OCI-LY3 (cell line): ENCODE data around the gene IL1RL1.

Experiments used
- H2AFZ ChIP-seq: fragments of 200-600, 300-600 bp; shearing (Covaris generic); 2 replicates; pipeline ENCODE4 v1.6.0; 2014; ENCODE audit warnings: antibody characterized with exemption, low read depth, low read length
- H3K27ac ChIP-seq: fragments of 200-600, 300-600 bp; sonication (generic); 2 replicates; pipeline ENCODE4 v1.5.1; 2014; ENCODE audit warnings: mild to moderate bottlenecking, low read length, moderate library complexity, mixed read lengths
- H3K27me3 ChIP-seq: fragments of 200-600, 300-600 bp; sonication (generic); 2 replicates; pipeline ENCODE4 v1.6.1; 2014; ENCODE audit warnings: low read depth, low read length, mixed read lengths
- H3K36me3 ChIP-seq: fragments of 200-600, 300-600 bp; sonication (generic); replicated peaks from 2 replicates; pipeline ENCODE3; 2014; ENCODE audit warnings: low read depth, low read length, mixed read lengths
- H3K4me1 ChIP-seq: fragments of 300-600, 200-600 bp; sonication (generic); 2 replicates; pipeline ENCODE4 v1.6.1; 2014; ENCODE audit warnings: low read length, mixed read lengths
- H3K4me2 ChIP-seq: fragments of 200-600, 300-600 bp; sonication (generic); 2 replicates; pipeline ENCODE4 v1.6.1; 2014; ENCODE audit warnings: low read length, mixed read lengths
- H3K4me3 ChIP-seq: fragments of 300-600, 200-600 bp; sonication (generic); 2 replicates; pipeline ENCODE4 v1.5.1; 2014; ENCODE audit warnings: antibody characterized with exemption, mild to moderate bottlenecking, low read length, moderate library complexity
- H3K79me2 ChIP-seq: fragments of 300-600, 200-600 bp; shearing (Covaris generic); 2 replicates; pipeline ENCODE4 v1.6.1; 2014; ENCODE audit warnings: mild to moderate bottlenecking, low read length, mixed read lengths
- H3K9ac ChIP-seq: fragments of 300-600, 200-600 bp; shearing (Covaris generic); 2 replicates; pipeline ENCODE4 v1.6.0; 2014; ENCODE audit warnings: mild to moderate bottlenecking, low read length, moderate library complexity
- H3K9me3 ChIP-seq: fragments of 200-600, 300-600 bp; shearing (Covaris generic); 2 replicates; pipeline ENCODE4 v1.6.1; 2014; ENCODE audit warnings: low read length, mixed read lengths; ENCODE audit not compliant: insufficient read depth
- H4K20me1 ChIP-seq: fragments of 200-600, 300-600 bp; sonication (generic); 2 replicates; pipeline ENCODE4 v1.6.1; 2016; ENCODE audit warnings: low read length, mixed read lengths; ENCODE audit not compliant: insufficient read depth
- CTCF ChIP-seq: fragments of 200-600, 300-600 bp; sonication (generic); IDR thresholded peaks from 2 replicates; pipeline ENCODE4 v1.5.1; 2014; ENCODE audit warnings: antibody characterized with exemption, low read length, low read depth
- EZH2phosphoT487 ChIP-seq: fragments of 200-600 bp; shearing (Covaris generic); IDR thresholded peaks from 2 replicates; pipeline ENCODE4 v1.6.1; 2018; ENCODE audit warnings: antibody characterized with exemption, mixed run types, low read depth

Gene IL1RL1

GRCh38 chr2:102386867-102387541 lies 75.6 kb downstream of the IL1RL1 start:
- no peak overlapping the region for H3K4me2 ChIP-seq
- 0 out of 2 replicates have a peak, but pooled peaks cover 4% of the 10 kb centered on the region for H3K4me1 ChIP-seq
- H3K27ac ChIP-seq: no peak overlapping the region
- TF ChIP-seq EZH2phosphoT487 (no peak), CTCF (no peak)
- peaks cover 20% of the 10 kb centered on the region for H3K9me3 ChIP-seq
- H3K36me3 ChIP-seq: peaks cover 20% of the 10 kb centered on the region
- H3K27me3 ChIP-seq: no peaks in the 10 kb centered on the region
- no peak overlapping the region for H2AFZ ChIP-seq
- H3K4me3 ChIP-seq: no peak overlapping the region
- H3K9ac ChIP-seq: no peak overlapping the region
- H4K20me1 ChIP-seq: no peaks in the 10 kb centered on the region
- H3K79me2 ChIP-seq: no peaks in the 10 kb centered on the region

GRCh38 chr2:102387763-102388546 lies 76.6 kb downstream of the IL1RL1 start:
- H3K27ac ChIP-seq: no peak overlapping the region
- no peak overlapping the region for H2AFZ ChIP-seq
- 0 out of 2 replicates have a peak, but pooled peaks cover 4% of the 10 kb centered on the region for H3K4me1 ChIP-seq
- H3K36me3 ChIP-seq: peaks cover 16% of the 10 kb centered on the region
- no peak overlapping the region for H3K4me2 ChIP-seq
- H3K9me3 ChIP-seq: peaks cover 13% of the 10 kb centered on the region
- H3K27me3 ChIP-seq: no peaks in the 10 kb centered on the region
- no peak overlapping the region for H3K4me3 ChIP-seq
- TF ChIP-seq CTCF (no peak), EZH2phosphoT487 (no peak)
- no peaks in the 10 kb centered on the region for H4K20me1 ChIP-seq
- H3K9ac ChIP-seq: no peak overlapping the region
- no peaks in the 10 kb centered on the region for H3K79me2 ChIP-seq

DNA sequence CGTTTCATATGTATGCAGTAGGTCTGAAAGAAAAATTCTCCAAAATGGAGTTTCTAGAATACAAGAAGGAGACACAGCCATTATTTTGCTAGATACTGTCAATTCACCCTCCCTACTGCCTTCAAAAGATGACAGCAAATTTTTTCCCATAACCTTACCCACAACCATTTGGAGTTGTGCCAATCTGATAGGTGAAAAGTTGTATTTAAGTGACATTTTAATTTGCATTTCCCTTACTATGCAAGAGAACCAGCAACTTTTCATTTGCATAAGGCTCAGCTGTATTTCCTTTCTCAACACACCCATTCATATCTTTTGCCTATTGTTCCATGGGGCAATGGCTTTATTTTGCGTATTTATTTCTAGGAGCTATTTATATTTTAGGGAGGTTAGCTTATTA lies 80.2 kb downstream of the IL1RL1 start:
- Histone ChIP-seq H3K4me2 (no peak overlapping the region), H3K79me2 (no peaks in the 10 kb centered on the region), H3K9me3 (no peaks in the 10 kb centered on the region), H3K4me1 (0 out of 2 replicates have a peak, but pooled peaks cover 4% of the 10 kb centered on the region), H3K9ac (no peak overlapping the region), H3K36me3 (no peaks in the 10 kb centered on the region), H2AFZ (no peak overlapping the region), H4K20me1 (no peaks in the 10 kb centered on the region), H3K27me3 (no peaks in the 10 kb centered on the region), H3K4me3 (no peak overlapping the region), H3K27ac (no peak overlapping the region)
- no peak for TF ChIP-seq EZH2phosphoT487
- TF ChIP-seq CTCF: no peak

DNA sequence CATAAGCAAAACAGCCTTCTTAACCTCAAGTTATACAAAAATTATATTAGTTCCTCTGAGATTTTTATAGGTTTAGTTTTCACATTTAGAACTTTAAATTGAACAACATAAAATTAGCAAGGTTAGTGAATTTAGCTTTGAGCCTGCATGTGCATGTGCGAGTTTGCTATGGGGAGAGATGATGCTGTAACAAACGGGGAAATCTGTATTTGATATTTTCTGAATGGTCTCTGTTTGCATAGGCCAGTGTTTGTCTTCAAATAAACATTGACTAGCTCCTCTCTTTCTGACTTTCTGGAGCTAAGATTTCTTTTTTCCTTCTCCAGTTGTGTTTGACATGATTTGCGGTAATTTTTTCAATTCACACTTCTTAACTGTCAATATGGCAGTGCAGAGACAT lies 80.7 kb downstream of the IL1RL1 start:
- TF ChIP-seq EZH2phosphoT487 (no peak), CTCF (no peak)
- Histone ChIP-seq H4K20me1 (no peaks in the 10 kb centered on the region), H3K27me3 (no peaks in the 10 kb centered on the region), H3K9ac (no peak overlapping the region), H2AFZ (no peak overlapping the region), H3K36me3 (no peaks in the 10 kb centered on the region), H3K9me3 (no peaks in the 10 kb centered on the region), H3K4me3 (no peak overlapping the region), H3K4me1 (0 out of 2 replicates have a peak, but pooled peaks cover 4% of the 10 kb centered on the region), H3K4me2 (no peak overlapping the region), H3K79me2 (no peaks in the 10 kb centered on the region), H3K27ac (no peak overlapping the region)
